Stimulated activated CD4-positive, alpha-beta T cell treated with anti-CD3 and anti-CD28 coated beads, Interleukin-12 subunit alpha, Interleukin-12 subunit beta, amount 100 ng/mL, for 48 hours (primary cell): ENCODE results near the gene CLCN3.
A peak's percentile ranks its signal among the peaks of the same experiment; 100 is the strongest.
"Not testable (repeated sequence)": the region's sequence is repeated elsewhere in the genome, so short reads cannot be mapped to it uniquely, and the experiment has no call there.

Source experiments
- DNase-seq, 3 donors: peaks; one replicate each; pipeline ENCODE4 v3.0.0-alpha.2; 2020; ENCODE audit warnings: low read depth in 2 of 3, low spot score in 1 of 3

Gene CLCN3

GRCh38 chr4:169655401-169655800, 35.0 kb downstream of the CLCN3 start:
- DNase-seq, result no peak

- no peak for DNase-seq
These were observed 37.2 kb downstream of the CLCN3 start for GRCh38 chr4:169657470-169658107.

- DNase-seq, result no peak
These were observed 37.8 kb downstream of the CLCN3 start for GRCh38 chr4:169658196-169658595.

- no peak for DNase-seq
These were observed 38.8 kb downstream of the CLCN3 start for GRCh38 chr4:169658975-169659715.

GRCh38 chr4:169659716-169660670, 39.6 kb downstream of the CLCN3 start:
- DNase-seq, result peak; percentile 38 to 51 (median 48)

DNA sequence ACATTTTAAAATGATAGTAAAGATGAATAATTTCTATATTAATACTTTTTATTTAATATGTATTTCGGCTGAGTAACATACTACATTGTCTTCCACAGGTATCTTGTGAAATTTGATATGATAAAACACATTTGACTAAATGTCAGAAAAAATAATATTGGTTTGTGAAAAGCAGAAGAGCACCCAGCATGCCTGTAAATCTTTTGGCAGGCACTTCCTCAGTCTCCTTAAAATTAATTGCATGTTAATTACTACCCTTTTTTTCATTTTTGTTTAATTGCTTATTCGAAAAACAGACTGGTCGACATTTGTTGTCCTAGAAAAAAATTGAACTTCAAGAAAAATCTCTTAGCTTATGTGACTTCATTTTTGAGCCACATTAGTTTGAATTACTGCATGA, 40.6 kb downstream of the CLCN3 start:
- DNase-seq, result no peak

DNA sequence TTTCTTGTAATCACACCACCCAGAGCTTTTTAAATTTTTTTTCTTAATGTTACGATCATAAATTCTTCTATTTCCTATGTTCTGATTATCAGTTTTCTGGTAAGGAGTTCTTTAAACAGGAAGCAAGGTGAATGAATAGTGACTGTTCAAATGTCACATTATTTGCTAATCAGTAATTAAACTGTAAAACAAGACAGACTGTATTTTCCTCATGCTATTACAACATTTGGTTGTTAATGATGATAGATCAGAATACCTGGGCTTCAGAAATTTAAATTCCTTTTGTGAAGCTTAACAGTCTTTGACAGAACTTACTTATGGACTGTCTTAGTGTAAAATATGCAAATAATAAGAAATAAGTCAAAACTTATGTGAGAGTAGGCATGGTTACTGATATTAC, 41.4 kb downstream of the CLCN3 start:
- DNase-seq, result no peak

- no peak for DNase-seq
These were observed 41.8 kb downstream of the CLCN3 start for GRCh38 chr4:169662206-169662605.

GRCh38 chr4:169663402-169663801, 43.0 kb downstream of the CLCN3 start:
- DNase-seq, result no peak

GRCh38 chr4:169663831-169664230, 43.5 kb downstream of the CLCN3 start:
- DNase-seq, result no peak

DNA sequence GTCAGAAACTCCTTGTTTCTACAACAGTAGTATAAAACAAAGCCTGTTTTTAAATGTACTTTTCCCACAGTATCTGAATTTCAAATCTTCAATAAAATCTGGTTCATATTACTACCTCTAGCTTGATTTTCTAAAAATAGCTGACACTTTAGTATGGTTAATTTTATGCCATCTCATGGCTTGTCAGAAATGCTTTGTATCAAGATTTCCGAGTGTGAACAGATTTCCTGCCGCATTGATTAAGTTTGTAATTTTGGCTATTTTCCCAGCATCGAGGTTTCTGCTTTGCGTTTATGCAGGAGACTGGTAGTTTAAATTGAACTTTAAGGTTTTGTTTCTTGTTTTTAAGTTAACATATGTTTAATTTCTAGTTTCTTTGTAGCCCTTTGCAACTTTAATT, 44.2 kb downstream of the CLCN3 start:
- no peak for DNase-seq

DNA sequence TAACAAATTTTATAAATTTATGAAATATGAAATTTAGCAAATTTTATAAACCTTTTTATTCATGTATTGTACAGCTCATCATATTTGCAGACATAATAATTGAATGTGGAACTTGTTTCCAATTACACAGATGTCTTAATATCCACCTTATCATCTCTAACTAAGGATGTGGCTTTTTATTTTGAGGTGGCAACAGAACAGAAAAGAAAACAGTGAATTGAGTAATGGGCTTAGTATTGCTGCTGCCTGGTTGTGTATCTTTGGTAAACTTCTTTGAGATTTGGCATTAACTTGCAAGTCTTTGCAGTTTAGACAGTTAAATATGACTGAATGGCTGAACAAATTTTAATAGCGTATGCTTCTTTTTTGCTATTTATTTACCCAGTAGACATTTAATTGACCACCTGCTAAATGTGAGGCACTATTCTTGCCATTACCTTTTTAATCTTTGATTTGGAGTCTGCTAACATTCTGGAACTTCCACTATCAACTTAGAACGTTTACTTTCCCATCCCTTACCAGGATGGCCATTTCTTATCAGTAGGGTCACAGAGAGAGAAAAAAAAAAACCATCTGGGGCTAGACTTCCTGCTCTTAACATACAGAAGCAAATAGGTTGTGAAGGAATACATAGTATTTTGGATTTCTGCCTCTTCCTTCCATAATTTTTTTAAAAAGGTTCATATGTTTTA, 44.8 kb downstream of the CLCN3 start:
- DNase-seq, result no peak

DNA sequence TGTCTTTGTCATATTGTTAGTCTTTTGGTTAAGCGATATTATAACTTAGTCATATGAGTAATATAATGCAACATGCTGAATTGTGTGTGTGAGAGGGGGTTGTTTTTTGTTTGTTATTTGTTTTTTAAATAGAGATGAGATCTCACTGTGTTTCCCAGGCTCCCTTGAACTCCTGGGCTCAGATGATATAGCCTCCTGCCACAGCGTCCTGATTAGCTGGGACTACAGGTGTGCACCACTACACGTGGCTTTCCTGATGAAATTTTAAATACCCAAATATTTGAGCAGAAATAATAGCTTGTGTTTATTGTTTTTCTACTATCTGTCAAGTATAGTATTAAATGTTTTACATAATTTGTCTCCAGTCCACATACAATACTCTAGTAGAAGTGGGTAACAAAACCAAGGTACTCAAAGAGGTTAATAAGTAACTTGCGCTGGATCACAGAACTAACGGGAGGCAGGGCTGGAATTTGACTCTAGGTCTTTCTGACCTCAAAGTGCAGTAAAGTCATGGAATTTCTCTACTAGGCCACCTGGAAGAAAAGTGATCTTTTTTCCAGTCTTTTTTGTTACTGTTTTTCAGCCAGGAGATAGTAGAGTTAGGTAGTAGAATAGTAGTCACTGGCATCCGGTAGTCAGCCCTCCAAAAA, 47.8 kb downstream of the CLCN3 start:
- no peak for DNase-seq

- no peak for DNase-seq
These were observed 55.4 kb downstream of the CLCN3 start for GRCh38 chr4:169675825-169676224.

DNA sequence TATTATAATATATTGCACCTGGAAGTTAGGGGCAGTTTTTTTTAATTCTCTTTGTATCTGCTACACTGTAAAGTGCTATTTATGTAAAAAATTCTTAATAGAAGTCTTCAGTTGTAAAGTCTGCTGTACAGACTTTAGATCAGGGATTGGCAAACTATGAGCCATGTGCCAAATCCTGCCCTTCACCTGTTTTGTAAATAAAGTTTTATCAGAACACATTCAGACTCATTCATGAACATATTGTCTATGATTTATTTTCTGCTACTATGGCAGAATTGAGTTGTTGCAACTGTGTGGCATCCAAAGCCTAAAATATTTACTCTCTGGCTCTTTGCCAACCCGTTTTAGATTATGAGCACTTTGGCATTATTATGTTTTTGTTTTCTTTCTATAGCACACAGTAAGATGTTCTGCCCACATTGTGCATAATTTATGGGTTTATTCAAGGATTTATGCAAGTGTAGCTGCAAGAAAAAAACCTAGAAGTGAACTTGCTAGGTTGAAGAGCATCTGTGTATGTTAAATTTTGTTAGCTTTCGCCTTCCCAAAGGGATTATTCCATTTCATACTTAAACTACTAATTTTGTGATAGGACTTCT, 56.9 kb downstream of the CLCN3 start:
- no peak for DNase-seq

DNA sequence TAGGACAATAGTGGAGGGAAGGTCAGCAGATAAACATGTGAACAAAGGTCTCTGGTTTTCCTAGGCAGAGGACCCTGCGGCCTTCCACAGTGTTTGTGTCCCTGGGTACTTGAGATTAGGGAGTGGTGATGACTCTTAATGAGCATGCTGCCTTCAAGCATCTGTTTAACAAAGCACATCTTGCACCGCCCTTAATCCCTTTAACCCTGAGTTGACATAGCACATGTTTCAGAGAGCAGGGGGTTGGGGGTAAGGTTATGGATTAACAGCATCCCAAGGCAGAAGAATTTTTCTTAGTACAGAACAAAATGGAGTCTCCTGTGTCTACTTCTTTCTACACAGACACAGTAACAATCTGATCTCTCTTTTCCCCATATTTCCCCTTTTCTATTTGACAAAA, 58.1 kb downstream of the CLCN3 start:
- DNase-seq, result not testable (repeated sequence)

DNA sequence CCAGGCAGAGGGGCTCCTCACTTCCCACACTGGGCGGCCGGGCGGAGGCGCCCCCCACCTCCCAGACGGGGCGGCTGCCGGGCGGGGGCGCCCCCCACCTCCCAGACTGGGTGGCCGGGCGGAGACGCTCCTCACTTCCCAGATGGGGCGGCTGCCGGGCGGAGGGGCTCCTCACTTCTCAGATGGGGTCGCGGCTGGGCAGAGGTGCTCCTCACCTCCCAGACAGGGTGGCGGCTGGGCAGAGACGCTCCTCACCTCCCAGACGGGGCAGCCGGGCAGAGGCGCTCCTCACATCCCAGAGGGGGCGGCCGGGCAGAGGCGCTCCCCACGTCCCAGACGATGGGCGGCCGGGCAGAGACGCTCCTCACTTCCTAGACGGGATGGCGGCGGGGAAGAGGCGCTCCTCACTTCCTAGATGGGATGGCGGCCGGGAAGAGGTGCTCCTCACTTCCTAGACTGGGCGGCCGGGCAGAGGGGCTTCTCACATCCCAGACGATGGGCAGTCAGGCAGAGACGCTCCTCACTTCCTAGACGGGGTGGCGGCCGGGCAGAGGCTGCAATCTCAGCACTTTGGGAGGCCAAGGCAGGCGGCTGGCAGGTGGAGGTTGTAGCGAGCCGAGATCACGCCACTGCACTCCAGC, 58.7 kb downstream of the CLCN3 start:
- DNase-seq, result not testable (repeated sequence)

- DNase-seq, result no peak
These were observed 62.1 kb downstream of the CLCN3 start for GRCh38 chr4:169682372-169683047.

DNA sequence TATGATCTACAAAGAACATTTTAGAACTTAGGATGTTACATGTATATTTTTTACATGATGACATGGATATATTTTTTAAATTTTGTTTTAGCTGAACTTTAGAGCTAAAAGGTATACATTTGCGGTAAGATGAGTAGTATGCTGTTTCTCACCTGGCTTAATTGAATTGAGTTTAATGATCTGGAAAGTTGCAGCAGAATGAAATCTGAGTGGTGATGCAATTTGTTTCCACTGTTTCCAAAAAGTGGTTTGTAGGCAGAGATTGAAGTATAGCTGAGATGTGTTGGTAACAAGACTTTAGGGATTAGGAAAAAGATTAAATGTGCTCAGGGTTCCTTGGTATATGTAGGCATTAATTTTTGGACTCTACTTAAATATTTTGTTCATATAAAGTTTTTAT, 69.3 kb downstream of the CLCN3 start:
- no peak for DNase-seq
